SK-N-MC (cell line): Measurements from ENCODE around the gene FAM43B.

ENCODE experiments used
- FOXP2 ChIP-seq: optimal IDR thresholded peaks from 2 replicates; pipeline ENCODE3; 2011; ENCODE audit warnings: mild to moderate bottlenecking, moderate library complexity; ENCODE audit not compliant: insufficient read depth; ENCODE audit errors: extremely low read length, control extremely low read depth
- POLR2AphosphoS5 ChIP-seq: IDR thresholded peaks from 2 replicates; pipeline ENCODE4 v1.6.1; 2012; ENCODE audit warnings: mild to moderate bottlenecking, low read depth, low read length, borderline replicate concordance

GRCh38 chr1:20546637-20547036 lies 5.7 kb upstream of the FAM43B start:
- no peak for TF ChIP-seq POLR2AphosphoS5
- no peak for TF ChIP-seq FOXP2
